Activated naive CD4-positive, alpha-beta T cell treated with anti-CD3 and anti-CD28 coated beads, Interleukin-2, amount 50 U/mL, for 72 hours (primary cell): ENCODE results near the gene SERTAD1. TPM values are rescaled to one million over a fixed set of nuclear protein-coding genes. Genes with fewer than 3 reads are reported as not detected.
A peak's percentile ranks its signal among the peaks of the same experiment; 100 is the strongest.
"Not testable (repeated sequence)": the region's sequence is repeated elsewhere in the genome, so short reads cannot be mapped to it uniquely, and the experiment has no call there.

Source experiments
- ATAC-seq, 2 donors: fragments of 150-1000 bp; cut with Tn5 transposase; 2 replicates each; pipeline ENCODE4 v1.10.0; 2021; ENCODE audit warnings: mild to moderate bottlenecking in 2 of 2, moderate library complexity in 2 of 2
- DNase-seq, 2 donors: peaks; one replicate each; pipeline ENCODE4 v3.0.0; 2021 to 2022; ENCODE audit warnings: low spot score in 2 of 2
- H3K27ac Mint-ChIP-seq, 2 donors: one replicate each; pipeline ENCODE4 v1.8.0; 2022; ENCODE audit warnings: mild to moderate bottlenecking in 2 of 2, mixed read lengths in 2 of 2
- H3K36me3 Mint-ChIP-seq, 2 donors: one replicate each; pipeline ENCODE4 v1.8.0; 2022; ENCODE audit warnings: mixed read lengths in 2 of 2
- H3K9me3 Mint-ChIP-seq, 2 donors: one replicate each; pipeline ENCODE4 v1.8.0; 2022; ENCODE audit warnings: mixed read lengths in 2 of 2
- total RNA-seq, 2 donors: library from RNA; stranded (reverse); gene quantifications; one replicate each; pipeline ENCODE4 v1.2.3, GENCODE V29; 2022

SERTAD1 gene
- total RNA-seq, 2 donors from 2014 or later, result 13.8 to 17.9 TPM

DNA sequence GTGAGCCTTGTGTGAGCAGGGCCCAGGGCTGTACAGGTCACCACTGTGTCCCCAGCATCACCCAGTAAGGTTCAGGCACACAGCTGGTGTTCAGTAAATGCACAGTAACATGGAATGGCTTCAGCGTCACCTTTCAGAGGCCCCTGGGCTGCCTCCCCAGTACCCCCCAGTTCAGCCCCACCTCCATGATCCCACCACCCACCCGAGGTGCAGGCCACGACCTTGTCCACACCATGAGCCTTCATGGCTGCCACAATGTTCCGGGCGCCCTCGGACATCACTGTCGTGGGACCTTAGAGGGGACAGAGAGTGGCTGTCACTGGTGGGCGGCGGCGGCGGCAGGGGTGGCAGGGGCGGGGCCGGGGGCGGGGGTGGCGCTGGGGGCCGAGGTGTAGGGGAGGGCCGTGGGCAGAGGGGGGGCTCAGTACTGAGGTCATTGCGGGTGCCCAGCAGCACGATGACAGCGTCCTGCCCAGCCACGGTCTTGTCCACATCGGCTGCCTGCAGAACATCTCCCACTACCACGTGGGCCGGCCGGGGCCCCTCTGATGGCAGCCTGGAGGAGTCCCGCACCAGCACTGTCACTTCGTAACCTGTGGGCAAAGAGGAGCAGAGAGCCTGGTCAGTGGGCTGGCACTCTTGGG is 32.3 kb upstream of the SERTAD1 start:
- Mint-ChIP-seq H3K36me3 (no peaks in the 10 kb centered on the region), H3K9me3 (no peaks in the 10 kb centered on the region), H3K27ac (no peak overlapping the region)
- no peak for ATAC-seq
- no peak for DNase-seq

GRCh38 chr19:40457048-40457447 is 31.3 kb upstream of the SERTAD1 start:
- H3K27ac Mint-ChIP-seq, result no peak overlapping the region

DNA sequence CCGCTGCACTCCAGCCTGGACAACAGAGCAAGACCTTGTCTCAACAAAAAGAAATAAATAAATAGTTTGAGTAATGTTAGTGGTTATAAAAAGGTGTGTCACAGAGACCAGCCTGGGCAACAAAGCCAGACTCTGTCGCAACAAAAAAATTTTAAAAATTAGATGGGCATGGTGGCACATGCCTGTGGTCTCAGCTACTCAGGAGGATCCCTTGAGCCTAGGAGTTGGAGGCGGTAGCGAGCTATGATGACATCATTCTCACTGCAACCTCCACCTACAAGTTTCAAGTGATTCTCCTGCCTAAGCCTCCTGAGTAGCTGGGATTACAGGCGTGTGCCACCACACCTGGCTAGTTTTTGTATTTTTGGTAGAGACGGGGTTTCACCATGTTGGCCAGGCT is 28.2 kb upstream of the SERTAD1 start:
- ATAC-seq, H3K27ac Mint-ChIP-seq, H3K36me3 Mint-ChIP-seq, DNase-seq, H3K9me3 Mint-ChIP-seq: not testable (repeated sequence)

More at GRCh38 chr19:40457048-40457447, 31.3 kb upstream of the SERTAD1 start:
- ATAC-seq, result no peak
- no peak for DNase-seq
- Mint-ChIP-seq H3K9me3 (no peaks in the 10 kb centered on the region), H3K36me3 (no peaks in the 10 kb centered on the region)

GRCh38 chr19:40453151-40453735 is 27.5 kb upstream of the SERTAD1 start:
- no peak overlapping the region for H3K27ac Mint-ChIP-seq
- H3K36me3 Mint-ChIP-seq, result no peaks in the 10 kb centered on the region
- DNase-seq (no peak), ATAC-seq (no peak)
- no peaks in the 10 kb centered on the region for H3K9me3 Mint-ChIP-seq

- no peak for ATAC-seq
These were observed 26.2 kb upstream of the SERTAD1 start for GRCh38 chr19:40452016-40452415.

DNA sequence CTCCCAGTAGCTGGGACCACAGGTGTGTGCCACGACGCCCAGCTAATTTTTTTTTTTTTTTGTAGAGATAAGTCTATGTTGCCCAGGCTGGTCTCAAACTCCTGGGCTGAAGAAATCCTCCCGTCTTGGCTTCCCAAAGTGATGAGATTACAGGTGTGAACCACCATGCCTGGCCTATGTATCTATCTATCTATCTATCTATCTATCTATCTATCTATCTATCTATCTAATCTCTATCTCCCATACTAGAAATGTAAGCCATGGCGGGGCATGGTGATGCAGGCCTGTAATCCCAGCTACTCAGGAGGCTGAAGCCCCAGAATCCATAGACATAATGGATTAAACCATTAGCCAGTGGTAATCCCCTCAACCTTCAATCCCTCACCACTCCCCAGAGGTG is 24.9 kb upstream of the SERTAD1 start:
- Mint-ChIP-seq H3K36me3 (no peaks in the 10 kb centered on the region), H3K27ac (peak overlapping the region in 1 of 2 donors; percentile 10), H3K9me3 (no peaks in the 10 kb centered on the region)
- DNase-seq, result no peak
- no peak for ATAC-seq

More at GRCh38 chr19:40452016-40452415, 26.2 kb upstream of the SERTAD1 start:
- Mint-ChIP-seq H3K36me3 (no peaks in the 10 kb centered on the region), H3K9me3 (no peaks in the 10 kb centered on the region), H3K27ac (peak overlapping the region in 1 of 2 donors; percentile 66)
- DNase-seq, result no peak

- ATAC-seq (no peak), DNase-seq (no peak)
- H3K27ac Mint-ChIP-seq, result no peak overlapping the region
- no peaks in the 10 kb centered on the region for H3K36me3 Mint-ChIP-seq
- no peaks in the 10 kb centered on the region for H3K9me3 Mint-ChIP-seq
These were observed 23.7 kb upstream of the SERTAD1 start for GRCh38 chr19:40449506-40449905.

DNA sequence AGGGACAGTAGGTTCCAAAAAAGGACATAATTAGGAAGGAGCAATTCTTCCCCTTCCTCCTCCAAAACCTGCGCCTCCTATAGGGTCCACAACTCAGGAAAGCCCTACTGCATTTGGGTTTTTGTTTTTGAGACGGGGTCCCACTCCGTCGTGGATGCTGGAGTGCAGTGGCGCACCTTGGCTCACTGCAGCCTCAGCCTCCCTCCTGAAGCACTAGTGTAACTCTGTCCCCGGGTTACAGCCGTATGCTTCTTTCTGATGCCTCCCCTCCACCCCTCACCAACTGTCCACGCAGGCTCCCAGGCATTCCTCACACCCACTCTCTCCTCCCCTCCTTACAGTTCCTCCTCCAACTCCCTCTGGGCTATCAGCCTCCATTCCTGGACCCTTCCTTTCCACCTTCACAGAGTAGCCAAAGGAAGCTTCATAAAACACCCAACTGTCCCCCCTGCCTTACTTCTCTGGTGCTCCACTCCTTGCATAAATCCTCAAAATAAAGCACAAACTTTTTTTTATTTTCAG is 20.5 kb upstream of the SERTAD1 start:
- no peak for ATAC-seq
- Mint-ChIP-seq H3K9me3 (no peaks in the 10 kb centered on the region), H3K27ac (no peak overlapping the region), H3K36me3 (peaks cover 9 to 12% of the 10 kb centered on the region in 2 donors)
- DNase-seq, result no peak

GRCh38 chr19:40445780-40446262 is 20.0 kb upstream of the SERTAD1 start:
- DNase-seq, result no peak

DNA sequence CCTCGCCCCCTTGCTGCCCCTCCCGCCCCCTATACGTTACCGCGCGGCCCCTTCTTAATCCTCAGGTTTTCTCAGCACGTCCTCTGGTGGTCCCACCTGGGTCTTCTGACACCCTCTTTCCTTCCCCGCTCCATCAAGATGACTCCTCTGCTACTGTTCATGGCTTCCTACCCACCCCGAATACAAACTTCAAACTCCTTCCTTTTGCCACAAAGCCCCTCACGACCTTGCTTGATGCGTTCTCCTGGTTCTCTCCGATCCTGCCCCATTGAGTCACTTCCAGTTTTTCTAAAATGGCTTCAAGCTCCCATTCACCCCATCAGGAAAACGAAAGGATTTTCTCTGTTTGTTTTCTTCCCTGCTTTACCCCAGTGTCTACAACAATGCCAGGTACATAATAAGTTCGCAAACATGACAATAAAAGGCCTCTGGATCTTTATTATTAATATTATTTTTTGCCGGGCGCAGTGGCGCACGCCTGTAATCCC is 19.1 kb upstream of the SERTAD1 start:
- DNase-seq (no peak), ATAC-seq (no peak)
- peaks cover 12 to 15% of the 10 kb centered on the region in 2 donors for H3K36me3 Mint-ChIP-seq
- H3K27ac Mint-ChIP-seq, result peak overlapping the region; percentile 89 to 96
- no peaks in the 10 kb centered on the region for H3K9me3 Mint-ChIP-seq

More at GRCh38 chr19:40445780-40446262, 20.0 kb upstream of the SERTAD1 start:
- H3K9me3 Mint-ChIP-seq, result no peaks in the 10 kb centered on the region
- H3K27ac Mint-ChIP-seq, result peak overlapping the region; percentile 22 to 89
- peaks cover 12 to 14% of the 10 kb centered on the region in 2 donors for H3K36me3 Mint-ChIP-seq
- ATAC-seq, result no peak

DNA sequence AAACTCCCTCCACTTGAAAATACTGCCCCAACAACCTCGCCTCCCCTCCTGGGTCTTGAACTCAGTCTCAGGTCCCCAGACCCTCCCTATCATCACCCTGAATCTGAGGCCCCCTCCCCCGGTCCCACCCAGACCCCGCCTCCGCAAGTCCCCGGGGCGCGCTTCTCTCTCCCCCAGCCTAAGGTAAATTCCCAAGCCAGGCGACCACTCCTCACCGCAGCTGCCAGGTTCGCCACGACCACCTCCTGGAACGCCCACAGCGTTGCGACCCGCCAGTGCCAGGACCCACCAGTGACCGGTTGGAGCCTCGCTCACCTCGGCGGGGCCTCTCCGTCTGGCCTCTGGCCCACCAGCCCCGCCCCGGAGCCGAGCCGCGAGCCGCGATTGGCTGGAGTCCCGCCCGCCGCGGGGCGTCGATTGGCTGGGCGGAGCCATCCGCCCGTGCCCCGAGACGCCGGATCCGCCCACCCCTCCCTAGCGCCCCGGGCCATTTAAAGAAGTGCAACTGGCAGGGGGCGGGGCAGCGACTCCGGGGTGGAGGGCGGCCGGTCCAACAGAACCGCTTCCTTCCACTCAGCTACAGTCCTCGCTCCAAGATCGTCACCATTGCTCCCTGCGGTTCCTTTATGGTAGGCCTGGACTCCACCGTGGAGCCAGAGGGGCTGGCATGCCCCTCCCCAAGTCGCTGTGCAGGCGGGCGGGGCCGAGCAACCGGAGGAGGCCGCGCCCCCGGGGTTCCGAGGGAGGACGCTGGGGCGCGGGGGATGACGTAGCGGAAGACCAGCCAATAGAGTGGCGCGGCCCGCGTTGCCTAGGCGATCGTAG is 18.4 kb upstream of the SERTAD1 start, which contains the start of gene SERTAD3:
Gene SERTAD3, minus strand, starts transcription at position 336 of the 825 bp plus-strand sequence. CDS start 2,255 bp downstream, outside the sequence.
- Mint-ChIP-seq H3K9me3 (no peaks in the 10 kb centered on the region), H3K27ac (peak within 1 kb of the TSS; percentile 89 to 98), H3K36me3 (peaks cover 12 to 15% of the 10 kb centered on the region in 2 donors)
- DNase-seq (peak; percentile 97 to 98), ATAC-seq (peak; percentile 78 to 82)

GRCh38 chr19:40443131-40443999 is 17.6 kb upstream of the SERTAD1 start:
- peak overlapping the region; percentile 89 to 98 for H3K27ac Mint-ChIP-seq
- H3K9me3 Mint-ChIP-seq, result no peaks in the 10 kb centered on the region
- DNase-seq (peak; percentile 96 to 98), ATAC-seq (peak; percentile 76 to 84)
- peaks cover 12 to 15% of the 10 kb centered on the region in 2 donors for H3K36me3 Mint-ChIP-seq

DNA sequence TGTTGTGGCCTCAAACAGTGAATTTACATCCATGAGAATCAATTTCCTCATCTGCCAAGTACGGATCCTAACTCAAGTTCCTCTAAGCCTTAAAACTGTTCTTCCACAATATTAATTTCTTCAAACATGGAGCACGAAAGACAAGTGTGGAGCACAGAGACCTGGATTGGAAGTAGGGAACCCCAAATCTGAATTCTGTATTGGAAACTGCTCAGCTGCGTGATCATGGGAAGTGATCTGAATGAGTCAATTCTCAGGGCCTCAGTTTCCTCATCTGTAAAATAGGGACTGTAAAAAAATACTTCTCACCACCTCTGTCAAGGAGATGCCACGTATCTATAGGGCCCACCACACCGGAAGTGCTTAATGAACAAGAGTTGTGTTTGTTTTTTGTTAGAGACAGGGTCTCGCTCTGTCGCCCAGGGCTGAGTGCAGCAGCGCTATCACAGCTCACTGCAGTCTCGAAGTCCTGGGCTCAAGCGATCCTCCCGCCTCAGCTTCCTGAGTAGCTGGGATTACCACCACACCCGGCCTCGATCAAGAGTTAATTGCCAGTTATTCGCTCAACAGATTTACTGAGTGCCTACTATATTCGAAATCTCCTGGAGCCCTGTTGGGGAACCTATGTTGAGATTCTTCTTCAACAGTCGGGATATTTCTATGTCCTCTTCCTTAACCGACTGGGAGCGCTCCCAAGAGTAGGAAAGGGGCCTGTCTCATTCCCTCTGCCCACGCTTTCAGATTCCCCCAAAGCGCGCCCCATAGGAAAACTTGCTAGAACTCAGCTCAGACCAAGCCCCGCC is 16.7 kb upstream of the SERTAD1 start:
- Mint-ChIP-seq H3K27ac (peak overlapping the region; percentile 89 to 95), H3K36me3 (peaks cover 12 to 15% of the 10 kb centered on the region in 2 donors), H3K9me3 (no peaks in the 10 kb centered on the region)
- ATAC-seq (no peak), DNase-seq (no peak)

- DNase-seq (no peak), ATAC-seq (no peak)
- Mint-ChIP-seq H3K36me3 (peaks cover 12 to 15% of the 10 kb centered on the region in 2 donors), H3K9me3 (no peaks in the 10 kb centered on the region), H3K27ac (peak overlapping the region; percentile 89 to 95)
These were observed 16.0 kb upstream of the SERTAD1 start for GRCh38 chr19:40441719-40442253.

DNA sequence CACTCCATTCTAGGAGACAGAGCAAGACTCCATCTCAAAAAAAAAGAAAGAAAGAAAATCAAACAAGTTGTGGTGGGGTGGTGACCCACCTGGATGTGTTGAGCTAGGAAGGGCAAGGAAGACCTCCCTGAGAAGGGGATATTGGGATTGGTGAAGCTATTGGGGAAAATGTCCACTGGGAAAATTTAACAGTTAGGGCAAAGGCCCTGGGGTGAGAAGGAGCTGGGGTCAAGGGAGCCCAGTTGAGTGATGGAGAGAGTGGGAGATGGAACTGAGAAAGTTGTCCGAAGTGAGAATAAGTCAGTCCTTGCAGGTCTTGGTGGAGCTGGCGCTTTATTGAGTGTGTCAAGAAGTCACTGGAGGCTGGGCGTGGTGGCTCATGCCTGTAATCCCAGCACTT is 12.5 kb upstream of the SERTAD1 start:
- H3K27ac Mint-ChIP-seq, result peak overlapping the region in 1 of 2 donors; percentile 52
- ATAC-seq, result no peak
- H3K9me3 Mint-ChIP-seq, result no peaks in the 10 kb centered on the region
- DNase-seq, result no peak
- peaks cover 6 to 8% of the 10 kb centered on the region in 2 donors for H3K36me3 Mint-ChIP-seq
